AG09309 (cell line): Measurements from ENCODE around the gene BMPR1A.

Source experiments
- DNase-seq: peaks from one replicate; pipeline ENCODE4 v3.0.0-alpha.2; 2010; ENCODE audit warnings: low read depth
- H3K4me3 ChIP-seq: 2 replicates; pipeline ENCODE4 v1.5.1; 2011; ENCODE audit warnings: mild to moderate bottlenecking, low read depth, low read length, moderate library complexity; ENCODE audit not compliant: control insufficient read depth
- TF ChIP-seq, protein P1 (sequence below): IDR thresholded peaks from 2 replicates; pipeline ENCODE4 v1.5.1; 2011; ENCODE audit warnings: mild to moderate bottlenecking, low read depth, low read length, inconsistent platforms; ENCODE audit not compliant: insufficient read depth, control insufficient read depth; ENCODE audit errors: missing control alignments

Gene BMPR1A

DNA sequence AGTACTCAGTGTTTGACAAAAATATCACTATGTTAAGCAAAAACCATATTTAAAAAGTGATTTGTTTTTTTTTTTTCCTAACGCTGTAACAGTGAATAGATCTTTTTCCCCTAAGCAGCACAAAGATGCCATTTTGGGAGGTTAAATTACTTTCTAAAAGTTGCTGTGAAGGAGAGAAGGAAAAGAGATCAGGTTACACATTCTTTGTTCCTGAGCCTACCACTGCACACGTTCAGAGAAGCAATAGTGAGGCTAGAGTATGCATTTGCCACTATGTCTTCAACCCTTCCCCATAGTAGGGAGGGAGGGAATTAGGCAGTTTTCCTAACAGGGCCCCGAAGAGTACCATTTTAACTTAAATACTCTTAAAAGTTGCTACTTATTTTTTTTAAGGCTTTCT lies 38.9 kb downstream of the BMPR1A start:
- H3K4me3 ChIP-seq = no peak overlapping the region
- peak; percentile 37 for DNase-seq
- TF ChIP-seq, protein P1, sequence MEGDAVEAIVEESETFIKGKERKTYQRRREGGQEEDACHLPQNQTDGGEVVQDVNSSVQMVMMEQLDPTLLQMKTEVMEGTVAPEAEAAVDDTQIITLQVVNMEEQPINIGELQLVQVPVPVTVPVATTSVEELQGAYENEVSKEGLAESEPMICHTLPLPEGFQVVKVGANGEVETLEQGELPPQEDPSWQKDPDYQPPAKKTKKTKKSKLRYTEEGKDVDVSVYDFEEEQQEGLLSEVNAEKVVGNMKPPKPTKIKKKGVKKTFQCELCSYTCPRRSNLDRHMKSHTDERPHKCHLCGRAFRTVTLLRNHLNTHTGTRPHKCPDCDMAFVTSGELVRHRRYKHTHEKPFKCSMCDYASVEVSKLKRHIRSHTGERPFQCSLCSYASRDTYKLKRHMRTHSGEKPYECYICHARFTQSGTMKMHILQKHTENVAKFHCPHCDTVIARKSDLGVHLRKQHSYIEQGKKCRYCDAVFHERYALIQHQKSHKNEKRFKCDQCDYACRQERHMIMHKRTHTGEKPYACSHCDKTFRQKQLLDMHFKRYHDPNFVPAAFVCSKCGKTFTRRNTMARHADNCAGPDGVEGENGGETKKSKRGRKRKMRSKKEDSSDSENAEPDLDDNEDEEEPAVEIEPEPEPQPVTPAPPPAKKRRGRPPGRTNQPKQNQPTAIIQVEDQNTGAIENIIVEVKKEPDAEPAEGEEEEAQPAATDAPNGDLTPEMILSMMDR = no peak

DNA sequence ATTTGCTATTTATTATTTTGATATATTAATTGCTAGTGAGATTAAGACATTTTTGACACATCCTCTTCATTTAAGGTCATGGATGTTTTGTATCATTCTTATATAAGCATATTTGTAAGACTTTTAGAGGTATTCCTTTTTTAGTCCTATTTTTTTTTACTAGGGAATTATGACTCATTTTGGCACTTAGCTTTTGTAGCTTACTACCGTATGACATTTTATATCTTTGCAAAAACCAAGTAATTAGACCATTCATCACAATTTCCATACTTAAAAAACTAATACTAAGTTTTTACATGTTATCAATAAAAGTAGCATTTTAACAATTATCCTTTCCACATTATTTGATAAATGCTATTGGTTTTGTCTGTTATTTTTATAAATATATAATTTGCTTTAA lies 41.6 kb downstream of the BMPR1A start:
- TF ChIP-seq, protein P1 = no peak
- no peak overlapping the region for H3K4me3 ChIP-seq
- no peak for DNase-seq

DNA sequence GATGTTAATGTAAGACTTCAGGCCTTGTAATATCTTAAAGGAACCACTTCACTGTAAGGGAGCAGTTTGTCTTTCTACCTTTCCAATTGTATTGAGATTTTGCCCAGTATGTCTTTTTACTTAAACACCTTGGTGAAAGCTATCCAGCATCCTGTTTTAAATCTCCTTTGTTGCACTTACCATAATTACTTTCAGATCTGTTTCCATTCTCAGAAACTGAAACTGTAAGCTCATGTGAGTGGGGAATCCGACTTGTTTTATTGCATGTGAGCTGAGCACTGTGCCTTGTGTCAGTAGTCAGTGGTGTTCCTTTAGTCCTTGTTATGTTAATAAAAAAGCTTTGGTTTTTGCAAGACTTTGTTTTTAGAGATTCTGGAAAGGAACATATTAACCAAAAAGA lies 42.2 kb downstream of the BMPR1A start:
- no peak overlapping the region for H3K4me3 ChIP-seq
- TF ChIP-seq, protein P1 = no peak
- DNase-seq = no peak

DNA sequence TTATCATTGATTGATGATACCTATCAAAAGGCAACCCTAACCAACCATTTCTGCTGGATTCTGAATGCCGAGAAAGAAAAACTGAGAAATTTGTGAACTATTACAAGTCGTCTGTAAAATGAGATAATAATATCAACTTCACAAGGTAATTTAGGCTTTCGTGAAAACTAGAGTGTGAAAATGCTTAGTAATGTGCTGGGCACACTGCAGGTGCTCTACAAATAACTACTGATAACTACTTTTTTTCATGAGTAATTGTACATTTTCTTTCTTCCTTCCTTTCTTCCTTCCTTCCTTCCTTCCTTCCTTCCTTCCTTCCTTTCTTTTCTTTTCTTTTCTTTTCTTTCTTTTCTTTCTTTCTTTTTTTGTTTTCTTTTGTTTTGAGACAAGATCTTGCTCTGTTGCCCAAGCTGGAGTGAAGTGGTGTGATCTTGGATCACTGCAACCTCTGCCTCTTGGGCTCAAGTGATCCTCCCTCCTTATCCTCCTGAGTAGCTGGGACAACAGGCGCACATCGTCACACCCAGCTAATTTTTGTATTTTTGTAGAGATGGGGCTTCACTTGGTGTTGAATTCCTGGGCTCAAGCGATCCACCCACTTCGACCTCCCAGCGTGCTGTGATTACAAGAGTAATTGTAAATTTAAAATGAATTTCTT lies 42.9 kb downstream of the BMPR1A start:
- no peak for DNase-seq
- H3K4me3 ChIP-seq = no peak overlapping the region
- TF ChIP-seq, protein P1 = no peak

DNA sequence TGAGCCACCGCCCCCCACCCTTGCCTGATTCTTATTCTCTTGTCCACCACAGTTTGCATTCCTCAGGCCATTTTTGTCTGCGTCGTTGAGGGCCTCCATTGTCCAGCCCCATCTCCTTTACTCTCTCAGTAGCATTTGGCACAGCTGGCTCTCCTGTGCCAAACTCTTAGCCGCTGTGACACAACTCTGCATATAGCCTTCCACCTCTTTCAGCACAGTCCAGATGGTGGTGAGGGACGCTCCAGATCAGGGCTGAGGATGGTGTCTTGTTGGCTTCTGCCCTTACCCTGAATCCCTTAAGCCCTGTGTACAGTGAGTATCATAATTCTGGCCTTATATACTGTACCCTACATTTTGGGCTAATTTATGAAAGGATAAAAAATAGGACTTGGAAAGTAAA lies 45.6 kb downstream of the BMPR1A start:
- DNase-seq = no peak

DNA sequence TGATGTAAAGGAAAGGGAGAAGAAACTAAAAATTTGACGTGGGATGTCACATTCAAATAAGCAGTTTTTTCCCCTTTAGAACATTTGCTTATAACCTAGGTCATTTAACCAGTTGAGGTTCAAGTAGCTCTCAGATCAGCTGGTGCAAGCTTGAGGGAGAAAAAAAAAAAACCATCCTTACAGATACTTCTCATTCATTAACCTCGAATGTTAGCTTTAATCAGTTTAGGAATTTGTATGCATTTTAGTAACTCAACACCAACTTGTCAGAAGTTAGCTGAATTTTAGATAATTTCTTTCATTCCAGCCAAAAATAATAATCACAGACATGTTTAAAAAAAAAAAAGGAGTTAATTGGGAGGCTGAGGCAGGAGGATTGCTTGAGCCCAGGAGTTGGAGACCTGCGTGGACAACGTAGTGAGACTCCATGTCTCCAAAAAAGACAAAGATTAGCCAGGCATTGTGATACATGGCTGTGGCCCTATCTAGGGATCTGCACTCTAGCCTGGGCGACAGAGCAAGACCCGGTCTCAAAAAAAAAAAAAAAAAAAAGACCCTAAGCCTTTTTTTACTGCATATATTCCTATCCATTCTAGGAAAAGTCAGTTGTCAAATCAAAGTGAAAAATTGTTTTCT lies 46.2 kb downstream of the BMPR1A start:
- H3K4me3 ChIP-seq = no peak overlapping the region
- no peak for DNase-seq
- TF ChIP-seq, protein P1 = no peak

More for the DNA sequence above, 45.6 kb downstream of the BMPR1A start:
- TF ChIP-seq, protein P1 = no peak
- H3K4me3 ChIP-seq = no peak overlapping the region
